ENCODE results near the gene FAM131B.

FAM131B gene

DNA sequence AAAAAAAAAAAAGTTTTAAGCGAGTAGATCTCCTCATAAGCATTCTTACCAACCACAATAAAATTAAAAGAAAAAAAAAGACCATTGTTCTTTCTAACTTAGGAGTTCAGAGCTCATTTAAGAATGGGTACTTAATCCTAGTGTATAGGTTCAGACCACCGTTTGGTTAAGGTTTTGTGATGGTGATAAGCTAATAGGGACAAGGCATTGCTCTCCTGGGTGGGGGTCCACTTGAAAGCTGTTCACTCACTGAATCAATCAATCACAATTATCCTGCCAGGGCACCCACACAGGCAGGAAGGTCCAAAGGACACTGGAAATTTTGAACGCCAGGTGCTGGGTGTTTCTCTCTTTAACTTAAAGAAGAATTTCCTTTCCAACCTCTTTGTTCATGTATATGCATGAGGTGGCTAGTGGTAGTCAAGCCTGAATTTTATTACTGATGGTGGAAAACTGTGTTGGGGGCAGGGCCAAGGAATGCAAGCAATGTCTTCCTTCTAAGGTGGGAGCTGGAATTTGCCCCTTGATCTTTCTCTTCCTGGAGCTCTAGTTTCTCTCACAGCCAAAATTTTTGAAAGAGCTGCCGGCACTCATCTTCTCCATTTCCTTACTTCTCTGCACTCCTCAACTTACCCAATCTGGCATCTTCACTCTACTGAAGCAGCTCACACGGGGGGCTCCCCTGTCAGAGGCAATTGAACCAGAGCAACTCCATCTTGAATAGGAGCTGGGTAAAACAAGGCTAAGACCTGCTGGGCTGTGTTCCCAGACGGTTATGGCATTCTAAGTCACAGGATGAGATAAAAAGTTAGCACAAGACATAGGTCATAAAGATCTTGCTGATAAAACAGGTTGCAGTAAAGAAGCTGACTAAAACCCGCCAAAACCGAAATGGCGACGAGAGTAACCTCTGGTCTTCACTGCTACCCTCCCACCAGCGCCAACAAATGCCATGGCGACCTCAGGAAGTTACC is 7.5 kb upstream of the FAM131B start:
- POLR2A ChIA-PET (ENCODE audit: low non-redundant PET) = no interaction called here
- H3K27ac ChIP-seq = no peak overlapping the region
- DNase-seq (ENCODE audit: low spot score) = no peak
- TF ChIP-seq, protein P1, sequence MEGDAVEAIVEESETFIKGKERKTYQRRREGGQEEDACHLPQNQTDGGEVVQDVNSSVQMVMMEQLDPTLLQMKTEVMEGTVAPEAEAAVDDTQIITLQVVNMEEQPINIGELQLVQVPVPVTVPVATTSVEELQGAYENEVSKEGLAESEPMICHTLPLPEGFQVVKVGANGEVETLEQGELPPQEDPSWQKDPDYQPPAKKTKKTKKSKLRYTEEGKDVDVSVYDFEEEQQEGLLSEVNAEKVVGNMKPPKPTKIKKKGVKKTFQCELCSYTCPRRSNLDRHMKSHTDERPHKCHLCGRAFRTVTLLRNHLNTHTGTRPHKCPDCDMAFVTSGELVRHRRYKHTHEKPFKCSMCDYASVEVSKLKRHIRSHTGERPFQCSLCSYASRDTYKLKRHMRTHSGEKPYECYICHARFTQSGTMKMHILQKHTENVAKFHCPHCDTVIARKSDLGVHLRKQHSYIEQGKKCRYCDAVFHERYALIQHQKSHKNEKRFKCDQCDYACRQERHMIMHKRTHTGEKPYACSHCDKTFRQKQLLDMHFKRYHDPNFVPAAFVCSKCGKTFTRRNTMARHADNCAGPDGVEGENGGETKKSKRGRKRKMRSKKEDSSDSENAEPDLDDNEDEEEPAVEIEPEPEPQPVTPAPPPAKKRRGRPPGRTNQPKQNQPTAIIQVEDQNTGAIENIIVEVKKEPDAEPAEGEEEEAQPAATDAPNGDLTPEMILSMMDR (conservative IDR thresholded peaks at IDR 0.05; ENCODE audit: low read depth) = no peak
- CTCF ChIA-PET = interaction anchor here (0.7 to 2.3 kb wide), 2 partner anchors 10 to 129 kb away, joined by 3 to 17 read pairs; no protein-coding TSS in a partner anchor

DNA sequence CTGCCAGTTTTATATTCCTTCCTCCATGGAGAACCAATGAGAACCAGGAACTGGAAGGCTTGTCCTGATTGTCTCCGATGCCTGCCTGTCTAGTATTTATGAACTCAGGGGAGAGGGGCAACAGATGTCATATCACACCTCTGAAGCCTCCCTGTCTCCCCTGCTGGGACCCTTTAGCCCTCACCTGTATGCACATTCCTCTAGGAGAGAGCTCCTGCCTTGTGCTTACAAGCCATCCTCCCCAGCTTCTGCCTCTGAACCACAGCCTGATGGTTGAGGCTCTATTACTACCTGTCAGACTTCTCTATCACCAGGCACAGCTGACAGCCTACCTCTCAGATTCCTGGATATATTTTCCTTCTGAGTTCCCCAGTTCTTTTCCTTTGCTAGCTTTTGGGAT is 5.9 kb upstream of the FAM131B start:
- H3K27ac ChIP-seq = peak overlapping the region; percentile 8
- ChIA-PET POLR2A (ENCODE audit: low non-redundant PET) (no interaction called here), CTCF (interaction anchor here (2.3 kb wide), 1 partner anchor 12 kb away, joined by 17 read pairs; no protein-coding TSS in a partner anchor)
- no peak for DNase-seq (ENCODE audit: low spot score)
- TF ChIP-seq, protein P1 (conservative IDR thresholded peaks at IDR 0.05; ENCODE audit: low read depth) = no peak

DNA sequence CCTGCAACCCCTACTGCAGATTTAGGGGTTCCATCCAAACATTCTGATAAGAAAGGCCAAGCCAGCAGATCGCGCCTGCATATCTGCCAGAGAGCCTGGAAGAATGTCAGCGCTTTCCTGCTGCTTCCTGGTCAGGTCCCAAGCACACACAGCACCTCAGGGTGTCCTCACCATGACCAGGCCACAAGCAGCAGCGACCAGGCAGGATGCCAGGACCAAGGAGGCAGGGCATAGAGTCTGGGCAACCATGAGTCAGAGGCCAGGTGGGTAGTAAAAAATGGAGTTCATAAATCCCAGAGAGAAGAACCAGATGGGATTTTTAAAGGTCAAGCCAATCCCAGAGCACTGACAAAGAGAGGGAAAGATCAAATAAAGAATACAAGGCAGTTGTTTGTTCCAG is 5.5 kb upstream of the FAM131B start:
- H3K27ac ChIP-seq = peak overlapping the region; percentile 8
- ChIA-PET CTCF (no interaction called here), POLR2A (ENCODE audit: low non-redundant PET) (no interaction called here)
- DNase-seq (ENCODE audit: low spot score) = no peak
- TF ChIP-seq, protein P1 (conservative IDR thresholded peaks at IDR 0.05; ENCODE audit: low read depth) = no peak

DNA sequence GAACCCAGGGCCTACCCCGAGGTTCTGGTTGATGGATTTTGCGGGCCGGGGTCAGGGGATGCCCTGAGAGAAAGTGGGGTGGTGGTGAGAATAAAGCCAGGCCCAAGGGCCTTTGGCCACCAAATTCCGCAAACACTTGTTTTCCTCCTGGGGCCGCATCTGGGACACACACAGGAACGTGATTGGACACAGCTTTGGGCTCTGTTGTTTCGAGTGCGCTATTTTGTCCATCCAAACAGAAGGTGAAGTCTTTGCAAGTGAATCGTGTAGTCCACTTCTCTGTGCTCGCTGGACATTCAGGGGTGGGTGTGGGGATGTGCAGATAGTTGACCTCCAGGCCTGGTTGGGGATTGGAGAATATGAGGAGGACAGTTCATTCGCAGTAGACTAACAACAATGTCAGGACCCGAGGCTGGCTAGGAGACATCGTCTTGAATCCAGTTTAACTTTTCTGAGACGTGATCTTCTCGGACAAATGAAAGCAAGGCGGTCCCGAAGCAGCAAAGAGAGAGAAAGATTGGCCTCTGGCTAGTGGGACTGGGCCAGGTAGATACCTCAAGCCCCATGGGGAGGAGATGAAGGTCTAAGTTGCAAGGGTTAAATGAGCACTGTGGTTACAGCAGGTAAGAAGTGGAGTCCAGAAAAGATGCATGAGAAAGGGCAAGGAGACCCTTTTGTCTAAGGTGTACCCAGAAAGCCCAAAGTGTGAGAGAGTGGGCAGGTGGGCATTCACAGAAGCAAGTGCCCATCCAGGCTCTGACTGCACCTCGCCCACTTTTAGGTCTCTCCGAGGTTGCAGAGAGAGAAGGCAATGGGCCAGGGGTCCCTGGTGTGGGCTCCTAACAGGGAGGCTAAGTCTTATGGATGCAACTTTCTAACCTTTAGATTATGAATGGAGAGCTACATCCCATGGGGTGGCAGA is 764 bp upstream of the FAM131B start:
- TF ChIP-seq, protein P1 (conservative IDR thresholded peaks at IDR 0.05; ENCODE audit: low read depth) = no peak
- no peak for DNase-seq (ENCODE audit: low spot score)
- H3K27ac ChIP-seq = no peak overlapping the region
- ChIA-PET CTCF (no interaction called here), POLR2A (ENCODE audit: low non-redundant PET) (no interaction called here)

- POLR2A ChIA-PET (ENCODE audit: low non-redundant PET) = no interaction called here
Measured at GRCh38 chr7:143361552-143362130, 872 bp downstream of the FAM131B start.

More at GRCh38 chr7:143361552-143362130, 872 bp downstream of the FAM131B start:
- TF ChIP-seq, protein P1 (conservative IDR thresholded peaks at IDR 0.05; ENCODE audit: low read depth) = no peak
- DNase-seq (ENCODE audit: low spot score) = no peak
- no peak overlapping the region for H3K27ac ChIP-seq
- CTCF ChIA-PET = no interaction called here
